Neural cell (in vitro differentiated cells): ENCODE data around the gene LPP.

ENCODE experiments used
- EP300 ChIP-seq: fragments of 450-650 bp; conservative IDR thresholded peaks from 2 replicates; pipeline ENCODE4 v1.6.1; 2014; ENCODE audit warnings: antibody characterized with exemption, mild to moderate bottlenecking, moderate library complexity; ENCODE audit not compliant: poor library complexity, severe bottlenecking
- SMC3 ChIP-seq: fragments of 450-650 bp; conservative IDR thresholded peaks from 2 replicates; pipeline ENCODE4 v1.6.1; 2014; ENCODE audit warnings: antibody characterized with exemption, mild to moderate bottlenecking, moderate library complexity; ENCODE audit not compliant: poor library complexity
- TF ChIP-seq, protein P1 (sequence below): fragments of 450-650 bp; IDR thresholded peaks from 2 replicates; pipeline ENCODE4 v1.5.1; 2014; ENCODE audit warnings: antibody characterized with exemption, mild to moderate bottlenecking, moderate library complexity; ENCODE audit not compliant: poor library complexity, severe bottlenecking

GRCh38 chr3:188206787-188207186 lies 52.8 kb downstream of the LPP start:
- TF ChIP-seq EP300, result no peak
- TF ChIP-seq, protein P1, sequence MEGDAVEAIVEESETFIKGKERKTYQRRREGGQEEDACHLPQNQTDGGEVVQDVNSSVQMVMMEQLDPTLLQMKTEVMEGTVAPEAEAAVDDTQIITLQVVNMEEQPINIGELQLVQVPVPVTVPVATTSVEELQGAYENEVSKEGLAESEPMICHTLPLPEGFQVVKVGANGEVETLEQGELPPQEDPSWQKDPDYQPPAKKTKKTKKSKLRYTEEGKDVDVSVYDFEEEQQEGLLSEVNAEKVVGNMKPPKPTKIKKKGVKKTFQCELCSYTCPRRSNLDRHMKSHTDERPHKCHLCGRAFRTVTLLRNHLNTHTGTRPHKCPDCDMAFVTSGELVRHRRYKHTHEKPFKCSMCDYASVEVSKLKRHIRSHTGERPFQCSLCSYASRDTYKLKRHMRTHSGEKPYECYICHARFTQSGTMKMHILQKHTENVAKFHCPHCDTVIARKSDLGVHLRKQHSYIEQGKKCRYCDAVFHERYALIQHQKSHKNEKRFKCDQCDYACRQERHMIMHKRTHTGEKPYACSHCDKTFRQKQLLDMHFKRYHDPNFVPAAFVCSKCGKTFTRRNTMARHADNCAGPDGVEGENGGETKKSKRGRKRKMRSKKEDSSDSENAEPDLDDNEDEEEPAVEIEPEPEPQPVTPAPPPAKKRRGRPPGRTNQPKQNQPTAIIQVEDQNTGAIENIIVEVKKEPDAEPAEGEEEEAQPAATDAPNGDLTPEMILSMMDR, result no peak
- no peak for TF ChIP-seq SMC3
